ENCODE measurements around the gene RB1.

The RB1 gene

GRCh38 chr13:48492470-48493065 is 189.0 kb downstream of the RB1 start:
- TF ChIP-seq PAX5 (IDR thresholded peaks at IDR 0.05; ENCODE audit: insufficient read depth, low read length, severe bottlenecking) (peak; percentile 88), POU2F2 (IDR thresholded peaks at IDR 0.05; ENCODE audit: low read depth, low read length) (peak; percentile 7; the same call in 1 of the 2 replicates), POLR2AphosphoS5 (IDR thresholded peaks at IDR 0.05; ENCODE audit: low read depth, low read length) (peak; percentile 50; the same call in 1 of the 2 replicates), SPI1 (IDR thresholded peaks at IDR 0.05; ENCODE audit: low read depth, low read length) (peak; percentile 69), TAF1 (IDR thresholded peaks at IDR 0.05; ENCODE audit: low read depth, low read length) (no peak), POLR2A (IDR thresholded peaks at IDR 0.05; ENCODE audit: low read depth, low read length) (no peak)
- no peak for DNase-seq (ENCODE audit: insufficient read length, low spot score)
- FAIRE-seq = peak; percentile 99

GRCh38 chr13:48493066-48493765 is 189.7 kb downstream of the RB1 start:
- DNase-seq (ENCODE audit: insufficient read length, low spot score) = no peak
- FAIRE-seq = no peak
- no peak for TF ChIP-seq TAF1 (IDR thresholded peaks at IDR 0.05; ENCODE audit: low read depth, low read length)
- no peak for TF ChIP-seq SPI1 (IDR thresholded peaks at IDR 0.05; ENCODE audit: low read depth, low read length)
- TF ChIP-seq POLR2AphosphoS5 (IDR thresholded peaks at IDR 0.05; ENCODE audit: low read depth, low read length) = no peak
- TF ChIP-seq POU2F2 (IDR thresholded peaks at IDR 0.05; ENCODE audit: low read depth, low read length) = no peak
- no peak for TF ChIP-seq POLR2A (IDR thresholded peaks at IDR 0.05; ENCODE audit: low read depth, low read length)

DNA sequence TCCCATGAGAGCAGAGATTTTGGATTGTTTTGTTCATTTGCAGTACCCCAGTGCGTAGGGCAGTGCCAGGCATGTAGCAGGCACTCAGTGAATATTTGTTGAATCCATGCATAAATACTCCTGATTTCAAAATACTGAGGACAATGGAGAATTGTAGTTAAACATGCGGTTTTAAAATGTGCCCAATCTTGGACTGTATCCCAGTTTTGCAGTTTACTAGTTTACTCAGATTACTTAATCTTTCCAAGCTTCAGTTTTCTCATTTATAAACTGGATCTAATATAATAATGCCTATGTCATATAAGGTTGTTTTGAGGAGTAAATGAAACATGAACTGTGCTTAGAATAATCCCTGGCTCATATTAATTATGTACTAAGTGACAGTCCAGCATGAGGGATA is 190.3 kb downstream of the RB1 start:
- FAIRE-seq (no peak), DNase-seq (ENCODE audit: insufficient read length, low spot score) (no peak)
- TF ChIP-seq POLR2A (IDR thresholded peaks at IDR 0.05; ENCODE audit: low read depth, low read length) = no peak
- no peak for TF ChIP-seq TAF1 (IDR thresholded peaks at IDR 0.05; ENCODE audit: low read depth, low read length)
- TF ChIP-seq PAX5 (IDR thresholded peaks at IDR 0.05; ENCODE audit: insufficient read depth, low read length, severe bottlenecking) = no peak
- no peak for TF ChIP-seq POU2F2 (IDR thresholded peaks at IDR 0.05; ENCODE audit: low read depth, low read length)
- no peak for TF ChIP-seq SPI1 (IDR thresholded peaks at IDR 0.05; ENCODE audit: low read depth, low read length)
- TF ChIP-seq POLR2AphosphoS5 (IDR thresholded peaks at IDR 0.05; ENCODE audit: low read depth, low read length) = no peak

GRCh38 chr13:48494874-48495273 is 191.3 kb downstream of the RB1 start:
- TF ChIP-seq PAX5 (IDR thresholded peaks at IDR 0.05; ENCODE audit: insufficient read depth, low read length, severe bottlenecking) (no peak), SPI1 (IDR thresholded peaks at IDR 0.05; ENCODE audit: low read depth, low read length) (no peak), TAF1 (IDR thresholded peaks at IDR 0.05; ENCODE audit: low read depth, low read length) (no peak)
- DNase-seq (ENCODE audit: insufficient read length, low spot score) = no peak
- no peak for FAIRE-seq

DNA sequence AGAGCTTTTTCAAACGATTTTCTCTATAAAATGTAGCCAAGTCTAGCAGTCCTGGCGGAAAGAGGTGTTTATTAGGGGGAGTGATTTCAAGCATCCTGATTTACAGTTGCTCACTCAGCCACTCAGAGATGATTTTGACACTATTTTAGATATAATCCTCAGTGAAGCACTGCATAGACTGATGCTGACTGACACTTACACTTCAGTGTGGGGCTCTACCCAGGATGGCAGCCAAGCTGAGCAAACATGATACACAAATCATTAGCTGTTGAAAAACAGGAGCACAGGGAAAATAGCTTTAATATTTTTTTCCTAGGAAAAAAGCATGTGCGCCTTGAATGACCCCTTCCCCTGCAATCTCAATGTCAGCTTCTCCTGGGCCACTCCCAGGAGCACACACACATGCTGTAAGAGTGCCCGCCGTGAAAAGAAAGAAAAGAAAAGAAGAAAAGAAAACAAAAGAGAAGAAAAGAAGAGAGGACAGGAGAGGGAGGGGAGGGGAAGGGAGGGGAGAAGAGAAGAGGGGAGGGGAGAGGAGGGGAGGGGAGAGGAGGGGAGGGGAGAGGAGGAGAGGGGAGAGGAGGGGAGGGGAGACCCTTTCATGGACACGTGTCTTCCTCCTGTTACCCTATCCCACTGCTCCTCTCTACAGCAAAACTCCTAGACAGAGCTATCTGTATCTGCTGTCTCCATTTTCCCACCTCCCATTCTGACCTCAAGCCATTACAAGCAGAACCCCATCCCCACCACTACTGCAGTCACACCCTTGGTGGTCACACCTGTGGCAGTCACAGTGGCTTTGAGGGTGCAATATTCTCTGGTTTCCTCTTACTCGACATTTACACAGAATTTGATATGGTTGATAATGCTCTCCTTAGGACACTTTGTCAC is 193.0 kb downstream of the RB1 start:
- TF ChIP-seq PAX5 (IDR thresholded peaks at IDR 0.05; ENCODE audit: insufficient read depth, low read length, severe bottlenecking) = no peak
- no peak for TF ChIP-seq POU2F2 (IDR thresholded peaks at IDR 0.05; ENCODE audit: low read depth, low read length)
- no peak for TF ChIP-seq POLR2A (IDR thresholded peaks at IDR 0.05; ENCODE audit: low read depth, low read length)
- no peak for TF ChIP-seq SPI1 (IDR thresholded peaks at IDR 0.05; ENCODE audit: low read depth, low read length)
- no peak for TF ChIP-seq POLR2AphosphoS5 (IDR thresholded peaks at IDR 0.05; ENCODE audit: low read depth, low read length)
- TF ChIP-seq TAF1 (IDR thresholded peaks at IDR 0.05; ENCODE audit: low read depth, low read length) = no peak
- FAIRE-seq = no peak
- DNase-seq (ENCODE audit: insufficient read length, low spot score) = no peak

- DNase-seq (ENCODE audit: insufficient read length, low spot score) (no peak), FAIRE-seq (peak; percentile 66)
- TF ChIP-seq TAF1 (IDR thresholded peaks at IDR 0.05; ENCODE audit: low read depth, low read length) (no peak), POLR2AphosphoS5 (IDR thresholded peaks at IDR 0.05; ENCODE audit: low read depth, low read length) (no peak), POLR2A (IDR thresholded peaks at IDR 0.05; ENCODE audit: low read depth, low read length) (no peak), SPI1 (IDR thresholded peaks at IDR 0.05; ENCODE audit: low read depth, low read length) (no peak), POU2F2 (IDR thresholded peaks at IDR 0.05; ENCODE audit: low read depth, low read length) (no peak), PAX5 (IDR thresholded peaks at IDR 0.05; ENCODE audit: insufficient read depth, low read length, severe bottlenecking) (no peak)
Observed at GRCh38 chr13:48497669-48498068, 194.1 kb downstream of the RB1 start.

GRCh38 chr13:48500652-48501197 is 197.2 kb downstream of the RB1 start:
- DNase-seq (ENCODE audit: insufficient read length, low spot score) = no peak

GRCh38 chr13:48501705-48502104 is 198.2 kb downstream of the RB1 start:
- peak; percentile 94 for FAIRE-seq
- DNase-seq (ENCODE audit: insufficient read length, low spot score) = no peak

More at GRCh38 chr13:48500652-48501197, 197.2 kb downstream of the RB1 start:
- FAIRE-seq = peak; percentile 95
- TF ChIP-seq POLR2AphosphoS5 (IDR thresholded peaks at IDR 0.05; ENCODE audit: low read depth, low read length) (no peak), SPI1 (IDR thresholded peaks at IDR 0.05; ENCODE audit: low read depth, low read length) (0 out of 2 replicates have a peak, but pooled peaks have one; percentile 27)

More at GRCh38 chr13:48501705-48502104, 198.2 kb downstream of the RB1 start:
- TF ChIP-seq SPI1 (IDR thresholded peaks at IDR 0.05; ENCODE audit: low read depth, low read length) (peak; percentile 87), POLR2A (IDR thresholded peaks at IDR 0.05; ENCODE audit: low read depth, low read length) (no peak), PAX5 (IDR thresholded peaks at IDR 0.05; ENCODE audit: insufficient read depth, low read length, severe bottlenecking) (no peak), TAF1 (IDR thresholded peaks at IDR 0.05; ENCODE audit: low read depth, low read length) (no peak), POU2F2 (IDR thresholded peaks at IDR 0.05; ENCODE audit: low read depth, low read length) (peak; percentile 62; the same call in 1 of the 2 replicates), POLR2AphosphoS5 (IDR thresholded peaks at IDR 0.05; ENCODE audit: low read depth, low read length) (no peak)
